Stimulated activated CD4-positive, alpha-beta T cell treated with anti-CD3 and anti-CD28 coated beads, Interleukin-1b, Interleukin-23, amount 100 ng/mL, for 48 hours (primary cell): ENCODE data around the gene LFNG.

Source experiments
- DNase-seq: peaks from one replicate; pipeline ENCODE4 v3.0.0-alpha.2; 2020

The LFNG gene

DNA sequence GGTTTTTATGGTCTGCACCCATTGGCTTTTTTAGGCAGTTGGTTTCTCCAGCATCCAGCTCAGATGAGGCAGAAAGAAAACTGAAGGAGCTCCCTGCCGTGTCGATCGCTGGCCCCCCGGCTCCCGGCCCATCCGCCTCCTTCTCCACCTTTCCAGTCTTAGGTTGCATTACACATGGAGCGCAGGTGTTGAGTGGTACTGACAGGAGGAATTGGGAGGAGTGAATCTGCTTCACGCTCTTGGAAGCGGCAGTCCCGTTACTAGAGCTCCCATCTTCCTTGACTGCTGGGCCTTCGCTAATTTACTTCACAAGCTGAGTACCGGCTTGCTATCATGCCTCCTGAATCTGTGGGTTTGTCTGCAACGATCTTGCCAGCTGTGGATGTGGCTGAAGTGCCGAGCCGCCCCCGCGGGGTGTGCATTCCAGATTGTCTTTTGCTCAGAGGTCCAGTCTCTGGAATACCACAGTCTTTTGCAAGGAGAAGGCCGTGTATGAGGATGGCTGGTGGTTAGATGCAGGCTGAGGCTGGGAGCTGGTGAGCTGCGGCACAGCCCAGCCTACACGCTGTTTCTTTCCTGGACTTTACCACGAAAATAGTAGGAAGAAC lies 56.3 kb downstream of the LFNG start:
- DNase-seq = no peak

DNA sequence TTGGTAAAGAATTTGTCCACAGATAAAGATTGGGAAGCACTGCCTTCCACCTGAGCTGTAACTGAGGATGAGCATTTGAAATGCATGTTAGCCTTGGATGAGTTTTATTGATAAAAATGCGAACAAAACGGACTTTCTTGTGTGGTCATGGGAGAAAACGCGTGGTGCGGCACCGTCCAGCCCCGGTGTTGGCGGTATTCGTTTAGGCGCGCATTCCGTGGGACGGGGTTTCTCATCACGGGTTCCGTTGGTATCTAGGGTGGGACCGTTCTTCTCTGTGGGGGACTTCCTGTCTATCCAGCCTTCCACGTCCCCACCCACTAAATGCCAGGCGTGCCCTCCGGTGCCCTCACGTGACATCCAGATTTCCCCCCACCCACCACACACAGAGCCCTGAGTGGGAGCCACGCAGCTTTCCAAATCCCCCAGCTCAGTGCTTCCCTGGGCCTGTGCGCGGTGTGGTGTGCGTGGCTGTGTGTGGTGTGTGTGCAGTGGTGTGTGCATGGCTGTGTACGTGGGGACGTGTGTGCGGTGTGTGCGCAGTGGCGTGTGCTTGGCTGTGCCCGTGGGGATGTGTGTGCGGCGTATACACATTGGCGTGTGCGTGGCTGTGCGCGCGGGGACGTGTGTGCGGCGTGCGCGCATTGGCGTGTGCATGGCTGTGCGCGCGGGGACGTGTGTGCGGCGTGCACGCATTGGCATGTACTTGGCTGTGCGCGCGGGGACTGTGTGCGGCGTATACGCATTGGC lies 57.3 kb downstream of the LFNG start:
- no peak for DNase-seq
